ENCODE data around the gene KRT7. TPM values are rescaled to one million over a fixed set of nuclear protein-coding genes. Genes with fewer than 3 reads are reported as not detected.
"Not testable (repeated sequence)": the region's sequence is repeated elsewhere in the genome, so short reads cannot be mapped to it uniquely, and the experiment has no call there.

Gene KRT7
- total RNA-seq, 2 donors from 2014 or later: 7.6 to 12.5 TPM

GRCh38 chr12:52236386-52237050 lies 3.5 kb downstream of the KRT7 start:
- ATAC-seq (replicated peaks): no peak
- Mint-ChIP-seq H3K36me3 (ENCODE audit: low read depth) (no peaks in the 10 kb centered on the region), H3K27me3 (peaks cover 29% of the 10 kb centered on the region), H3K4me3 (no peak overlapping the region), H3K27ac (no peak overlapping the region), H3K4me1 (no peaks in the 10 kb centered on the region), H3K9me3 (no peaks in the 10 kb centered on the region)

- Mint-ChIP-seq H3K9me3 (no peaks in the 10 kb centered on the region), H3K4me3 (no peak overlapping the region), H3K4me1 (peaks cover 1% of the 10 kb centered on the region), H3K27me3 (peaks cover 16% of the 10 kb centered on the region), H3K27ac (no peak overlapping the region), H3K36me3 (ENCODE audit: low read depth) (no peaks in the 10 kb centered on the region)
- ATAC-seq (replicated peaks): no peak
Measured at GRCh38 chr12:52238207-52238840, 5.3 kb downstream of the KRT7 start.

- Mint-ChIP-seq H3K36me3 (ENCODE audit: low read depth) (no peaks in the 10 kb centered on the region), H3K27me3 (peaks cover 12% of the 10 kb centered on the region), H3K4me1 (peaks cover 9% of the 10 kb centered on the region)
Measured at GRCh38 chr12:52238916-52239646, 6.0 kb downstream of the KRT7 start.

GRCh38 chr12:52239767-52240166 lies 6.7 kb downstream of the KRT7 start:
- Mint-ChIP-seq H3K27me3 (peaks cover 5% of the 10 kb centered on the region), H3K4me3 (no peak overlapping the region), H3K27ac (no peak overlapping the region), H3K9me3 (no peaks in the 10 kb centered on the region), H3K4me1 (peaks cover 15% of the 10 kb centered on the region), H3K36me3 (ENCODE audit: low read depth) (no peaks in the 10 kb centered on the region)
- ATAC-seq (replicated peaks): no peak

More at GRCh38 chr12:52238916-52239646, 6.0 kb downstream of the KRT7 start:
- Mint-ChIP-seq H3K9me3 (no peaks in the 10 kb centered on the region), H3K27ac (no peak overlapping the region), H3K4me3 (no peak overlapping the region)
- ATAC-seq (replicated peaks): no peak

GRCh38 chr12:52240247-52240646 lies 7.2 kb downstream of the KRT7 start:
- not testable (repeated sequence) for H3K27ac Mint-ChIP-seq; H3K36me3 Mint-ChIP-seq (ENCODE audit: low read depth); H3K9me3 Mint-ChIP-seq; ATAC-seq (replicated peaks); H3K4me3 Mint-ChIP-seq; H3K27me3 Mint-ChIP-seq
- peaks cover 15% of the 10 kb centered on the region for H3K4me1 Mint-ChIP-seq

- no peaks in the 10 kb centered on the region for H3K36me3 Mint-ChIP-seq (ENCODE audit: low read depth)
- H3K27ac Mint-ChIP-seq: no peak overlapping the region
- no peak for ATAC-seq (replicated peaks)
- peaks cover 15% of the 10 kb centered on the region for H3K4me1 Mint-ChIP-seq
- H3K4me3 Mint-ChIP-seq: no peak overlapping the region
- no peaks in the 10 kb centered on the region for H3K9me3 Mint-ChIP-seq
- H3K27me3 Mint-ChIP-seq: no peaks in the 10 kb centered on the region
Measured at GRCh38 chr12:52241205-52241842, 8.3 kb downstream of the KRT7 start.

- Mint-ChIP-seq H3K27me3 (no peaks in the 10 kb centered on the region), H3K4me3 (no peak overlapping the region), H3K36me3 (ENCODE audit: low read depth) (no peaks in the 10 kb centered on the region), H3K4me1 (peaks cover 22% of the 10 kb centered on the region), H3K9me3 (no peaks in the 10 kb centered on the region), H3K27ac (no peak overlapping the region)
- no peak for ATAC-seq (replicated peaks)
Measured at GRCh38 chr12:52242442-52243258, 9.6 kb downstream of the KRT7 start.

- Mint-ChIP-seq H3K27ac (peak overlapping the region; percentile 99), H3K4me3 (peak overlapping the region; percentile 92), H3K27me3 (no peaks in the 10 kb centered on the region), H3K36me3 (ENCODE audit: low read depth) (no peaks in the 10 kb centered on the region), H3K4me1 (peaks cover 22% of the 10 kb centered on the region), H3K9me3 (no peaks in the 10 kb centered on the region)
- no peak for ATAC-seq (replicated peaks)
Measured at GRCh38 chr12:52243259-52243855, 10.3 kb downstream of the KRT7 start.

- peak; percentile 98 for ATAC-seq (replicated peaks)
- H3K4me1 Mint-ChIP-seq: peaks cover 22% of the 10 kb centered on the region
- H3K9me3 Mint-ChIP-seq: no peaks in the 10 kb centered on the region
- peak overlapping the region; percentile 99 for H3K27ac Mint-ChIP-seq
- H3K36me3 Mint-ChIP-seq (ENCODE audit: low read depth): no peaks in the 10 kb centered on the region
- no peaks in the 10 kb centered on the region for H3K27me3 Mint-ChIP-seq
- H3K4me3 Mint-ChIP-seq: peak overlapping the region; percentile 92
Measured at GRCh38 chr12:52243856-52244614, 11.0 kb downstream of the KRT7 start.

- no peak for ATAC-seq (replicated peaks)
- Mint-ChIP-seq H3K9me3 (no peaks in the 10 kb centered on the region), H3K36me3 (ENCODE audit: low read depth) (no peaks in the 10 kb centered on the region), H3K4me3 (peak overlapping the region; percentile 92), H3K27me3 (peaks cover 4% of the 10 kb centered on the region), H3K4me1 (peaks cover 26% of the 10 kb centered on the region), H3K27ac (peak overlapping the region; percentile 99)
Measured at GRCh38 chr12:52244615-52244994, 11.6 kb downstream of the KRT7 start.

GRCh38 chr12:52245259-52245961 lies 12.4 kb downstream of the KRT7 start:
- Mint-ChIP-seq H3K4me3 (peak overlapping the region; percentile 92), H3K27me3 (peaks cover 9% of the 10 kb centered on the region), H3K27ac (peak overlapping the region; percentile 99), H3K36me3 (ENCODE audit: low read depth) (no peaks in the 10 kb centered on the region), H3K9me3 (no peaks in the 10 kb centered on the region), H3K4me1 (peaks cover 30% of the 10 kb centered on the region)
- no peak for ATAC-seq (replicated peaks)

GRCh38 chr12:52245962-52246569 lies 13.0 kb downstream of the KRT7 start:
- no peak for ATAC-seq (replicated peaks)
- H3K9me3 Mint-ChIP-seq: no peaks in the 10 kb centered on the region
- peak overlapping the region; percentile 92 for H3K4me3 Mint-ChIP-seq
- peaks cover 9% of the 10 kb centered on the region for H3K27me3 Mint-ChIP-seq
- peak overlapping the region; percentile 87 for H3K27ac Mint-ChIP-seq
- peaks cover 30% of the 10 kb centered on the region for H3K4me1 Mint-ChIP-seq
- H3K36me3 Mint-ChIP-seq (ENCODE audit: low read depth): no peaks in the 10 kb centered on the region
